ES-I3 (cell line): Measurements from ENCODE around the gene SRSF6.

Experiments used
- H3K36me3 ChIP-seq: 2 replicates; pipeline ENCODE4 v1.6.1; 2013; ENCODE audit warnings: mild to moderate bottlenecking, low read length, control low read depth, moderate library complexity; ENCODE audit not compliant: insufficient read depth
- H3K4me1 ChIP-seq: 2 replicates; pipeline ENCODE4 v1.6.1; 2013; ENCODE audit warnings: mild to moderate bottlenecking, control low read depth, low read length; ENCODE audit not compliant: insufficient read depth
- H3K9ac ChIP-seq: 2 replicates; pipeline ENCODE4 v1.6.1; 2013; ENCODE audit warnings: low read depth, mild to moderate bottlenecking, low read length, moderate library complexity
- H3K9me3 ChIP-seq: 2 replicates; pipeline ENCODE4 v1.6.1; 2013; ENCODE audit warnings: mild to moderate bottlenecking, low read length, moderate library complexity; ENCODE audit not compliant: control insufficient read depth, insufficient read depth

The SRSF6 gene

GRCh38 chr20:43459022-43459942 is 1.6 kb downstream of the SRSF6 start:
- Histone ChIP-seq H3K9ac (peak overlapping the region; percentile 98), H3K9me3 (no peaks in the 10 kb centered on the region), H3K36me3 (peaks cover 37% of the 10 kb centered on the region)

GRCh38 chr20:43460172-43460829 is 2.6 kb downstream of the SRSF6 start:
- Histone ChIP-seq H3K4me1 (no peaks in the 10 kb centered on the region), H3K9me3 (no peaks in the 10 kb centered on the region), H3K9ac (no peak overlapping the region), H3K36me3 (peaks cover 42% of the 10 kb centered on the region)

More at GRCh38 chr20:43459022-43459942, 1.6 kb downstream of the SRSF6 start:
- H3K4me1 ChIP-seq, result no peaks in the 10 kb centered on the region

- Histone ChIP-seq H3K36me3 (peaks cover 44% of the 10 kb centered on the region), H3K9me3 (no peaks in the 10 kb centered on the region), H3K4me1 (no peaks in the 10 kb centered on the region), H3K9ac (no peak overlapping the region)
Observed at GRCh38 chr20:43460830-43461200, 3.1 kb downstream of the SRSF6 start.

- Histone ChIP-seq H3K9ac (no peak overlapping the region), H3K36me3 (peaks cover 45% of the 10 kb centered on the region), H3K9me3 (no peaks in the 10 kb centered on the region), H3K4me1 (no peaks in the 10 kb centered on the region)
Observed at GRCh38 chr20:43461894-43462659, 4.4 kb downstream of the SRSF6 start.

- Histone ChIP-seq H3K9me3 (no peaks in the 10 kb centered on the region), H3K36me3 (peaks cover 45% of the 10 kb centered on the region), H3K4me1 (no peaks in the 10 kb centered on the region), H3K9ac (no peak overlapping the region)
Observed at GRCh38 chr20:43462660-43463526, 5.2 kb downstream of the SRSF6 start.

- no peaks in the 10 kb centered on the region for H3K9me3 ChIP-seq
- H3K36me3 ChIP-seq, result peaks cover 45% of the 10 kb centered on the region
- H3K9ac ChIP-seq, result no peak overlapping the region
- no peaks in the 10 kb centered on the region for H3K4me1 ChIP-seq
Observed at GRCh38 chr20:43463527-43464218, 6.0 kb downstream of the SRSF6 start.

- Histone ChIP-seq H3K9ac (no peak overlapping the region), H3K9me3 (no peaks in the 10 kb centered on the region), H3K4me1 (no peaks in the 10 kb centered on the region), H3K36me3 (peaks cover 42% of the 10 kb centered on the region)
Observed at GRCh38 chr20:43464219-43464790, 6.6 kb downstream of the SRSF6 start.

GRCh38 chr20:43465625-43465943 is 7.9 kb downstream of the SRSF6 start:
- peaks cover 29% of the 10 kb centered on the region for H3K36me3 ChIP-seq
- no peaks in the 10 kb centered on the region for H3K9me3 ChIP-seq
- no peak overlapping the region for H3K9ac ChIP-seq
- no peaks in the 10 kb centered on the region for H3K4me1 ChIP-seq

GRCh38 chr20:43467589-43467988 is 9.9 kb downstream of the SRSF6 start:
- no peaks in the 10 kb centered on the region for H3K4me1 ChIP-seq
- peaks cover 19% of the 10 kb centered on the region for H3K36me3 ChIP-seq
- no peaks in the 10 kb centered on the region for H3K9me3 ChIP-seq
- no peak overlapping the region for H3K9ac ChIP-seq

- Histone ChIP-seq H3K9ac (no peak overlapping the region), H3K4me1 (no peaks in the 10 kb centered on the region), H3K36me3 (no peaks in the 10 kb centered on the region), H3K9me3 (no peaks in the 10 kb centered on the region)
Observed at GRCh38 chr20:43472671-43473380, 15.1 kb downstream of the SRSF6 start.

GRCh38 chr20:43473381-43473704 is 15.6 kb downstream of the SRSF6 start:
- Histone ChIP-seq H3K9me3 (no peaks in the 10 kb centered on the region), H3K36me3 (no peaks in the 10 kb centered on the region), H3K4me1 (no peaks in the 10 kb centered on the region)

GRCh38 chr20:43477193-43477592 is 19.5 kb downstream of the SRSF6 start:
- Histone ChIP-seq H3K4me1 (no peaks in the 10 kb centered on the region), H3K36me3 (no peaks in the 10 kb centered on the region), H3K9me3 (no peaks in the 10 kb centered on the region), H3K9ac (no peak overlapping the region)

More at GRCh38 chr20:43473381-43473704, 15.6 kb downstream of the SRSF6 start:
- H3K9ac ChIP-seq, result no peak overlapping the region

- H3K4me1 ChIP-seq, result no peaks in the 10 kb centered on the region
- H3K9ac ChIP-seq, result no peak overlapping the region
- no peaks in the 10 kb centered on the region for H3K36me3 ChIP-seq
- H3K9me3 ChIP-seq, result no peaks in the 10 kb centered on the region
Observed at GRCh38 chr20:43477619-43478018, 19.9 kb downstream of the SRSF6 start.
